Measurements from ENCODE around the gene CYP1A1.

Gene CYP1A1

DNA sequence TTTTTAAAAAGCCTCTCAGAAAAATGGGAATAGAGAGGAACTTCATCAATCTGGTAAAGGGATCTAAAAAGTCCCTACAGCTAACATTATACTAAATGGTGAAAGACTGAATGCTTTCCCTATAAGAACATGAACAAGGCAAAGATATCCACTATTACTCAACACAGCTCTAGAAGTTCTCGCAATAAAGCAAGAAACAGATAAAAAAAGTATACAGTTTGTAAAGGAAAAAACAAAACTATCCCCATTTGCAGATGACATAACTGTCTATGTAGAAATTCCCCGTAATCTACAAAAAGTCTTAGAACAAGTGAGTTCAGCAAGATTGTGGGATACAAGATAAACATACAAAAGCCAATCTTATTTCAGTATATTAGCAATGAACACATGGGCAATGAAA lies 44.9 kb downstream of the CYP1A1 start:
- no peak for ATAC-seq
- H3K4me1 Mint-ChIP-seq: peaks cover 20% of the 10 kb centered on the region
- H3K9me3 Mint-ChIP-seq: peaks cover 6 to 10% of the 10 kb centered on the region in 2 donors
- no peak overlapping the region for H3K4me3 Mint-ChIP-seq
- DNase-seq: no peak
- H3K27ac Mint-ChIP-seq: no peak overlapping the region
- no peaks in the 10 kb centered on the region for H3K27me3 Mint-ChIP-seq

DNA sequence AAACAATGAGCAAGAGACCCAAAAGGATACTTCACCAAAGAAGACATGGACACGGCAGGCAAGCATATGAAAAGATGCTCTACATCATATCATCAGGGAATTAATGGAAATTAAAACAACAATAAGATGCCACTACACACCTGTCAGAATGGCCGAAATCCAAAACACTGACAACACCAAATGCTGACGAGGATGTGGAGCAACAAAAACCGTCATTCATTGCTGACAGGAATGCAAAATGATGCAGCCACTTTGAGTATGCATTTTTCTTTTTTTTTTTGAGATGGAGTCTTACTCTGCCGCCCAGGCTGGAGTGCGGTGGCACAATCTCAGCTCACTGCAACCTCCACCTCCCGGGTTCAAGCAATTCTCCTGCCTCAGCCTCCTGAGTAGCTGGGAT lies 48.5 kb downstream of the CYP1A1 start:
- Mint-ChIP-seq H3K27ac (no peak overlapping the region), H3K9me3 (no peaks in the 10 kb centered on the region), H3K4me3 (no peak overlapping the region), H3K27me3 (no peaks in the 10 kb centered on the region), H3K4me1 (peaks cover 20% of the 10 kb centered on the region)
- no peak for DNase-seq
- ATAC-seq: no peak

DNA sequence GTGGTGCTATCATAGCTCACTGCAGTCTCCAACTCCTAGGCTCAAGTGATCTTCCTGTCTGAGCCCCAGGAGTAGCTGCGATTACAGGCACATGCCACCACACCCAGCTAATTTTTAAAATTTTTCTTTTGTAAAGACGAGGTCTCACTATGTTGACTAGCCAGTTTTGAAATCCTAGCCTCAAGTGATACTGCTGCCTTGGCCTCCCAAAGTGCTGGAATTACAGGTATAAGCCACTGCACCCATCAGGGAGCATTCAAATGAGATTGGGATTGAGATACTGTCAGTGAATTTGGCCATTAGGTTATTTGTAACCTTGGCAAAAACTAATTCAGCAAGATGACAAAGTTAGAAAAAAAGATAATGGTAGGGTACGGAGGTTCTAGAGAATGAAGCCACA lies 51.2 kb downstream of the CYP1A1 start:
- Mint-ChIP-seq H3K27ac (no peak overlapping the region), H3K9me3 (no peaks in the 10 kb centered on the region), H3K4me3 (no peak overlapping the region), H3K27me3 (no peaks in the 10 kb centered on the region), H3K4me1 (peaks cover 15% of the 10 kb centered on the region)
- ATAC-seq (no peak), DNase-seq (no peak)

DNA sequence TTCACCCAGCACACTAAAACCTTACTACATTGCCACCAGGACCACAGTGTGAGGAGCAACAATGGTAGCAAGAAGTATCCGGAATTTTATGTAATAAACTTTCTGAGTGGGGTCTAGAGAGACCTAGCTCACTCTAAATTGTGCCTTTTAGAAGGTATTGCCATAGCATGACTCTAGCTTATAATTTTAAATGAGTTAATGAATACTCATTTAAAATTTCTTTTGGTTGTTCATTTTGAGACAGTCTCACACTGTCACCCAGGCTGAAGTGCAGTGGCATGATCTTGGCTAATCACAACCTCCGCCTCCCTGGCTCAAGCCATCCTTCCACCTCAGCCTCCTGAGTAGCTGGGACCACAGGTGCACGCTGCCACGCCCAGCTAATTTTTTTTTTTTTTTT lies 55.7 kb downstream of the CYP1A1 start:
- H3K9me3 Mint-ChIP-seq: no peaks in the 10 kb centered on the region
- H3K27ac Mint-ChIP-seq: no peak overlapping the region
- no peaks in the 10 kb centered on the region for H3K4me1 Mint-ChIP-seq
- no peaks in the 10 kb centered on the region for H3K27me3 Mint-ChIP-seq
- DNase-seq (no peak), ATAC-seq (no peak)
- H3K4me3 Mint-ChIP-seq: no peak overlapping the region
